Neural cell (in vitro differentiated cells): ENCODE measurements around the gene GATC. TPM values are rescaled to one million over a fixed set of nuclear protein-coding genes. Genes with fewer than 3 reads are reported as not detected.

Experiments used
- H2AFZ ChIP-seq: fragments of 200-600, 300-800 bp; sonication (generic), shearing (Covaris generic); 2 replicates; pipeline ENCODE4 v1.6.0; 2014; ENCODE audit warnings: low read depth, mild to moderate bottlenecking, antibody characterized with exemption, low read length, moderate library complexity
- H3F3A ChIP-seq: fragments of 200-600 bp; shearing (Covaris generic); 2 replicates; pipeline ENCODE4 v1.6.1; 2016; ENCODE audit warnings: mild to moderate bottlenecking, moderate library complexity, mixed read lengths, antibody characterized with exemption, low read length; ENCODE audit not compliant: insufficient read depth, poor library complexity, severe bottlenecking
- H3K27ac ChIP-seq: fragments of 200-600, 300-800 bp; sonication (generic), shearing (Covaris generic); 2 replicates; pipeline ENCODE4 v1.5.1; 2014; ENCODE audit warnings: mild to moderate bottlenecking, low read length, moderate library complexity
- H3K27me3 ChIP-seq: fragments of 300-800, 200-600 bp; sonication (generic), shearing (Covaris generic); 2 replicates; pipeline ENCODE4 v1.6.0; 2014; ENCODE audit warnings: mild to moderate bottlenecking, low read depth, low read length, moderate library complexity; ENCODE audit not compliant: insufficient read depth
- H3K36me3 ChIP-seq: fragments of 300-800, 200-600 bp; sonication (generic), shearing (Covaris generic); 2 replicates; pipeline ENCODE4 v1.5.1; 2014; ENCODE audit warnings: mild to moderate bottlenecking, antibody characterized with exemption, low read length, moderate library complexity; ENCODE audit not compliant: insufficient read depth
- H3K4me2 ChIP-seq: fragments of 300-800, 200-600 bp; sonication (generic), shearing (Covaris generic); 2 replicates; pipeline ENCODE4 v1.6.0; 2014; ENCODE audit warnings: mild to moderate bottlenecking, low read length
- H3K4me3 ChIP-seq: fragments of 300-800, 200-600 bp; sonication (generic), shearing (Covaris generic); 2 replicates; pipeline ENCODE4 v1.5.1; 2014; ENCODE audit warnings: mild to moderate bottlenecking, low read length, moderate library complexity
- H3K79me2 ChIP-seq: fragments of 200-600 bp; shearing (Covaris generic); replicated peaks from 2 replicates; pipeline ENCODE4 v1.6.0; 2014; ENCODE audit warnings: mild to moderate bottlenecking, low read length, moderate library complexity; ENCODE audit not compliant: insufficient read depth
- H3K9ac ChIP-seq: fragments of 300-800, 200-600 bp; sonication (generic), shearing (Covaris generic); 2 replicates; pipeline ENCODE4 v1.6.1; 2016; ENCODE audit warnings: mild to moderate bottlenecking, low read length, mixed read lengths
- H3K9me2 ChIP-seq: fragments of 200-600 bp; shearing (Covaris generic); 2 replicates; pipeline ENCODE4 v1.6.1; 2016; ENCODE audit warnings: mild to moderate bottlenecking, low read length, mixed read lengths; ENCODE audit not compliant: insufficient read depth
- H3K9me3 ChIP-seq: fragments of 200-600, 300-800 bp; sonication (generic), shearing (Covaris generic); 2 replicates; pipeline ENCODE4 v1.6.1; 2016; ENCODE audit warnings: mild to moderate bottlenecking, mixed run types, low read length, moderate library complexity, mixed read lengths
- H4K20me1 ChIP-seq: fragments of 200-600 bp; shearing (Covaris generic); 2 replicates; pipeline ENCODE4 v1.6.1; 2016; ENCODE audit warnings: mild to moderate bottlenecking, mixed run types; ENCODE audit not compliant: insufficient read depth
- EP300 ChIP-seq: fragments of 450-650 bp; conservative IDR thresholded peaks from 2 replicates; pipeline ENCODE4 v1.6.1; 2014; ENCODE audit warnings: antibody characterized with exemption, mild to moderate bottlenecking, moderate library complexity; ENCODE audit not compliant: poor library complexity, severe bottlenecking
- EZH2 ChIP-seq: fragments of 200-600, 300-800 bp; shearing (Covaris generic), sonication (generic); IDR thresholded peaks from 2 replicates; pipeline ENCODE4 v1.6.1; 2014; ENCODE audit warnings: antibody characterized with exemption, low read length, borderline replicate concordance, mild to moderate bottlenecking; ENCODE audit not compliant: insufficient read depth, poor library complexity, severe bottlenecking
- MXI1 ChIP-seq: fragments of 450-650 bp; conservative IDR thresholded peaks from 2 replicates; pipeline ENCODE4 v1.6.1; 2014; ENCODE audit warnings: antibody characterized with exemption, mild to moderate bottlenecking; ENCODE audit not compliant: poor library complexity, severe bottlenecking
- POLR2AphosphoS5 ChIP-seq: IDR thresholded peaks from 2 replicates; pipeline ENCODE4 v1.6.1; 2012
- RAD21 ChIP-seq: fragments of 450-650 bp; conservative IDR thresholded peaks from 2 replicates; pipeline ENCODE4 v1.6.1; 2014; ENCODE audit warnings: antibody characterized with exemption, mild to moderate bottlenecking, moderate library complexity
- SMC3 ChIP-seq: fragments of 450-650 bp; conservative IDR thresholded peaks from 2 replicates; pipeline ENCODE4 v1.6.1; 2014; ENCODE audit warnings: antibody characterized with exemption, mild to moderate bottlenecking, moderate library complexity; ENCODE audit not compliant: poor library complexity
- TAF1 ChIP-seq: IDR thresholded peaks from 2 replicates; pipeline ENCODE4 v1.6.1; 2012; ENCODE audit warnings: low read depth
- polyA plus RNA-seq: library from polyadenylated mRNA; depleted of rRNA; stranded (reverse); fragments of >200 nt; gene quantifications from 2 replicates; pipeline ENCODE4 v1.2.3, GENCODE V29; 2014
- TF ChIP-seq, protein P1 (sequence below): fragments of 450-650 bp; IDR thresholded peaks from 2 replicates; pipeline ENCODE4 v1.5.1; 2014; ENCODE audit warnings: antibody characterized with exemption, mild to moderate bottlenecking, moderate library complexity; ENCODE audit not compliant: poor library complexity, severe bottlenecking
- TF ChIP-seq, protein P2 (sequence below): IDR thresholded peaks from 2 replicates; pipeline ENCODE4 v1.6.1; 2012; ENCODE audit warnings: borderline replicate concordance

GATC gene
- polyA plus RNA-seq, 1 donor from 2014 or later: 45.3 TPM

DNA sequence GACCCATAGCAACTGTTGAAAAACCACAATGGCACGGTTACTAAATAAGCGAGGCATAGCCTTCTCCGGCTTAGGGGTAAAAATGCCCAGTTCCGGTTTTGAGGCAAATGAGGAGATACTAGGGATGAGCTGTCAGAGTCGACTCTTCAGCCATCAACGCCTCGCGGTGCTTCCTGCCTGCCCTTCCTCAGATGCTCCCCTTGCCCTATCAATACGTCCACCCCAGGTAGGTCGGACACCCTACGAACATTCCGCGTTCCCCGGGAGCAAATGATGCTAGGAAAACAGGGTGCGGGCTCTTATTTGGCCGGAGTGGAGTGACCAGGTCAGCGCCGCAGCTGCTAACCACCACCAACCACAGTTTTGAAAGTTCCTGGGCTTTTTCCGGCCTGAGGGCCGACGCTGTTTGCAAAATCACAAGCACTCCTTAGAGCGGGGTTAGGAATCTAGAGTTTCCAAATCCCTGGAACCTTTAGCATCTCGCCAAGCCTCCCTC, 22.1 kb downstream of the GATC start:
- Histone ChIP-seq H3K4me3 (peak overlapping the region; percentile 97), H3K36me3 (peaks cover 20% of the 10 kb centered on the region), H3K27me3 (no peaks in the 10 kb centered on the region), H3K79me2 (peaks cover 58% of the 10 kb centered on the region), H3K9me3 (no peaks in the 10 kb centered on the region), H3F3A (peaks cover 7% of the 10 kb centered on the region), H2AFZ (peak overlapping the region; percentile 40), H4K20me1 (peaks cover 8% of the 10 kb centered on the region), H3K9ac (peak overlapping the region; percentile 95), H3K9me2 (no peaks in the 10 kb centered on the region), H3K27ac (peak overlapping the region; percentile 95), H3K4me2 (peak overlapping the region; percentile 62)
- TF ChIP-seq POLR2AphosphoS5 (no peak), MXI1 (no peak), EP300 (no peak), EZH2 (no peak)
- TF ChIP-seq, protein P1, sequence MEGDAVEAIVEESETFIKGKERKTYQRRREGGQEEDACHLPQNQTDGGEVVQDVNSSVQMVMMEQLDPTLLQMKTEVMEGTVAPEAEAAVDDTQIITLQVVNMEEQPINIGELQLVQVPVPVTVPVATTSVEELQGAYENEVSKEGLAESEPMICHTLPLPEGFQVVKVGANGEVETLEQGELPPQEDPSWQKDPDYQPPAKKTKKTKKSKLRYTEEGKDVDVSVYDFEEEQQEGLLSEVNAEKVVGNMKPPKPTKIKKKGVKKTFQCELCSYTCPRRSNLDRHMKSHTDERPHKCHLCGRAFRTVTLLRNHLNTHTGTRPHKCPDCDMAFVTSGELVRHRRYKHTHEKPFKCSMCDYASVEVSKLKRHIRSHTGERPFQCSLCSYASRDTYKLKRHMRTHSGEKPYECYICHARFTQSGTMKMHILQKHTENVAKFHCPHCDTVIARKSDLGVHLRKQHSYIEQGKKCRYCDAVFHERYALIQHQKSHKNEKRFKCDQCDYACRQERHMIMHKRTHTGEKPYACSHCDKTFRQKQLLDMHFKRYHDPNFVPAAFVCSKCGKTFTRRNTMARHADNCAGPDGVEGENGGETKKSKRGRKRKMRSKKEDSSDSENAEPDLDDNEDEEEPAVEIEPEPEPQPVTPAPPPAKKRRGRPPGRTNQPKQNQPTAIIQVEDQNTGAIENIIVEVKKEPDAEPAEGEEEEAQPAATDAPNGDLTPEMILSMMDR: no peak

DNA sequence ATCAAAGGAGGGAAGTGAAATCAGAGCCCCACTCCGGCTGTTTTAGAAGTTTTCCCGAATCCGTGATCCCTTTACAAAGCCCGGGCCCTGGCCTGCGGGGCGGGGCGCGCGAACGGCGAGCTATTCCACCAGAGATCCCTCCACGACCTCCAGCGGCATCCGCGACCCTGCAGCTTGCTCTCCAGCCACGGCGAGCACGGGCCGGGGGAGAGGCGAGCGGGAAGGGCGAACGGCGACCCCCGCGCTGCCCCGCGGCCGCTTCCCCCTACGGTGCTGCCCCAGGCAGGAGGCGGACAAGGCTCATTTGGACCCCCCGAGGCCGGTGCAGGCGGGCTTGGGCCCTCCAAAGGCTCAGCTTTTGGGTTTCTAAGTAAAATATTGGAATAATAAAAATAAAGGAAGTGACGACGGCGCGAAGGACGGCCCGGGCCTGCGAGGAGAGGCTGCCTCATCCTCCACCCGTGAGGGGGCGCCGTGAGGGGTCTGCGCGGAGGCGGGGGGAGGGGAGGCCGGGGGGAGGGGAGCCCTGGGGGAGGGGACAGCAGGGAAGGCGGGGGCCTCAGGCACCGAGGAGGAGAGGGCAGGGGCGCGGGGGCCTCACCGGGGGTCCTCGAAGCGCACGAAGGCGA, 22.7 kb downstream of the GATC start:
- TF ChIP-seq TAF1 (no peak), EZH2 (no peak), MXI1 (no peak), SMC3 (no peak), EP300 (no peak), POLR2AphosphoS5 (no peak), RAD21 (no peak)
- TF ChIP-seq, protein P1: no peak
- TF ChIP-seq, protein P2, sequence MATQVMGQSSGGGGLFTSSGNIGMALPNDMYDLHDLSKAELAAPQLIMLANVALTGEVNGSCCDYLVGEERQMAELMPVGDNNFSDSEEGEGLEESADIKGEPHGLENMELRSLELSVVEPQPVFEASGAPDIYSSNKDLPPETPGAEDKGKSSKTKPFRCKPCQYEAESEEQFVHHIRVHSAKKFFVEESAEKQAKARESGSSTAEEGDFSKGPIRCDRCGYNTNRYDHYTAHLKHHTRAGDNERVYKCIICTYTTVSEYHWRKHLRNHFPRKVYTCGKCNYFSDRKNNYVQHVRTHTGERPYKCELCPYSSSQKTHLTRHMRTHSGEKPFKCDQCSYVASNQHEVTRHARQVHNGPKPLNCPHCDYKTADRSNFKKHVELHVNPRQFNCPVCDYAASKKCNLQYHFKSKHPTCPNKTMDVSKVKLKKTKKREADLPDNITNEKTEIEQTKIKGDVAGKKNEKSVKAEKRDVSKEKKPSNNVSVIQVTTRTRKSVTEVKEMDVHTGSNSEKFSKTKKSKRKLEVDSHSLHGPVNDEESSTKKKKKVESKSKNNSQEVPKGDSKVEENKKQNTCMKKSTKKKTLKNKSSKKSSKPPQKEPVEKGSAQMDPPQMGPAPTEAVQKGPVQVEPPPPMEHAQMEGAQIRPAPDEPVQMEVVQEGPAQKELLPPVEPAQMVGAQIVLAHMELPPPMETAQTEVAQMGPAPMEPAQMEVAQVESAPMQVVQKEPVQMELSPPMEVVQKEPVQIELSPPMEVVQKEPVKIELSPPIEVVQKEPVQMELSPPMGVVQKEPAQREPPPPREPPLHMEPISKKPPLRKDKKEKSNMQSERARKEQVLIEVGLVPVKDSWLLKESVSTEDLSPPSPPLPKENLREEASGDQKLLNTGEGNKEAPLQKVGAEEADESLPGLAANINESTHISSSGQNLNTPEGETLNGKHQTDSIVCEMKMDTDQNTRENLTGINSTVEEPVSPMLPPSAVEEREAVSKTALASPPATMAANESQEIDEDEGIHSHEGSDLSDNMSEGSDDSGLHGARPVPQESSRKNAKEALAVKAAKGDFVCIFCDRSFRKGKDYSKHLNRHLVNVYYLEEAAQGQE: no peak
- Histone ChIP-seq H3K27ac (peak overlapping the region; percentile 95), H3K79me2 (peaks cover 56% of the 10 kb centered on the region), H4K20me1 (peaks cover 8% of the 10 kb centered on the region), H2AFZ (peak overlapping the region; percentile 40), H3K9me3 (no peaks in the 10 kb centered on the region), H3K27me3 (no peaks in the 10 kb centered on the region), H3K4me2 (peak overlapping the region; percentile 62), H3K9me2 (no peaks in the 10 kb centered on the region), H3K36me3 (peaks cover 15% of the 10 kb centered on the region), H3K4me3 (peak overlapping the region; percentile 97), H3K9ac (peak overlapping the region; percentile 95), H3F3A (peaks cover 7% of the 10 kb centered on the region)
